Fibroblast of lung (primary cell): ENCODE results near the gene CYB5RL. TPM values are rescaled to one million over a fixed set of nuclear protein-coding genes. Genes with fewer than 3 reads are reported as not detected.

Experiments
- DNase-seq, 2 donors: peaks; one replicate each; pipeline versions ENCODE4 v3.0.0 to v3.0.0-alpha.2; 2010; ENCODE audit warnings: low read depth in 2 of 2
- H2AFZ ChIP-seq: 2 replicates; pipeline ENCODE4 v1.5.1; 2012; ENCODE audit warnings: low read length, control low read depth, inconsistent platforms
- H3K27ac ChIP-seq: 2 replicates; pipeline ENCODE4 v1.5.1; 2011; ENCODE audit warnings: low read length, control low read depth; ENCODE audit not compliant: insufficient read depth
- H3K27me3 ChIP-seq: 2 replicates; pipeline ENCODE4 v1.5.1; 2011; ENCODE audit warnings: mild to moderate bottlenecking, low read length; ENCODE audit not compliant: control insufficient read depth, insufficient read depth
- H3K36me3 ChIP-seq: 2 replicates; pipeline ENCODE4 v1.5.1; 2011; ENCODE audit warnings: low read length; ENCODE audit not compliant: control insufficient read depth, insufficient read depth
- H3K4me1 ChIP-seq: 2 replicates; pipeline ENCODE4 v1.5.1; 2011; ENCODE audit warnings: low read length; ENCODE audit not compliant: control insufficient read depth, insufficient read depth; ENCODE audit errors: extremely low read depth
- H3K4me2 ChIP-seq: 2 replicates; pipeline ENCODE4 v1.5.1; 2011; ENCODE audit warnings: low read length, control low read depth; ENCODE audit not compliant: insufficient read depth; ENCODE audit errors: extremely low read depth
- H3K4me3 ChIP-seq, 4 experiments: fragments of 200-600 bp in 1 of 4; sonication (generic) in 1 of 4; replicated peaks in 1 of 4; 2 replicates each; pipeline ENCODE4 v1.5.1; 2011 to 2016; ENCODE audit warnings: low read length in 4 of 4, low read depth in 3 of 4, mild to moderate bottlenecking in 3 of 4, control low read depth in 2 of 4, inconsistent platforms in 1 of 4, mixed read lengths in 1 of 4; ENCODE audit not compliant: insufficient read depth in 1 of 4; ENCODE audit errors: control extremely low read depth in 1 of 4
- H3K79me2 ChIP-seq: 2 replicates; pipeline ENCODE4 v1.5.1; 2012; ENCODE audit warnings: mild to moderate bottlenecking, low read length, inconsistent platforms; ENCODE audit not compliant: control insufficient read depth, insufficient read depth
- H3K9ac ChIP-seq: 2 replicates; pipeline ENCODE4 v1.5.1; 2011; ENCODE audit warnings: mild to moderate bottlenecking, low read length, control low read depth; ENCODE audit not compliant: insufficient read depth
- H3K9me3 ChIP-seq: 2 replicates; pipeline ENCODE4 v1.5.1; 2012; ENCODE audit warnings: low read depth, low read length; ENCODE audit not compliant: control insufficient read depth, insufficient read depth
- H4K20me1 ChIP-seq: 2 replicates; pipeline ENCODE4 v1.5.1; 2011; ENCODE audit warnings: low read length; ENCODE audit not compliant: control insufficient read depth, insufficient read depth; ENCODE audit errors: extremely low read depth
- CTCF ChIP-seq, 2 donors: IDR thresholded peaks in 1 of 2; conservative IDR thresholded peaks in 1 of 2; 1 replicate in 1 of 2; 2 replicates in 1 of 2; pipeline ENCODE4 v1.5.1; 2011 to 2012; ENCODE audit warnings: low read length in 2 of 2, control low read depth in 1 of 2, inconsistent platforms in 1 of 2, low read depth in 1 of 2, mild to moderate bottlenecking in 1 of 2
- EZH2 ChIP-seq: IDR thresholded peaks from 2 replicates; pipeline ENCODE4 v1.5.1; 2012; ENCODE audit warnings: low read length, control low read depth, mild to moderate bottlenecking; ENCODE audit errors: missing control alignments
- polyA plus RNA-seq, 2 donors: library from polyadenylated mRNA; depleted of rRNA in 1 of 2; stranded (reverse) in 1 of 2; unstranded in 1 of 2; fragments of >200 nt; gene quantifications; 2 replicates each; pipeline ENCODE4 v1.2.1, GENCODE V29; 2011 to 2012; ENCODE audit warnings: missing spikeins in 1 of 2
- total RNA-seq: library from RNA; depleted of rRNA; stranded (reverse); fragments of >200 nt; gene quantifications from 2 replicates; pipeline ENCODE4 v1.2.1, GENCODE V29; 2014

Gene CYB5RL
- total and polyA plus RNA-seq, 2 donors (not counting 1 experiment from before 2014, with no cell fraction given) = 4.1 to 6.6 TPM

DNA sequence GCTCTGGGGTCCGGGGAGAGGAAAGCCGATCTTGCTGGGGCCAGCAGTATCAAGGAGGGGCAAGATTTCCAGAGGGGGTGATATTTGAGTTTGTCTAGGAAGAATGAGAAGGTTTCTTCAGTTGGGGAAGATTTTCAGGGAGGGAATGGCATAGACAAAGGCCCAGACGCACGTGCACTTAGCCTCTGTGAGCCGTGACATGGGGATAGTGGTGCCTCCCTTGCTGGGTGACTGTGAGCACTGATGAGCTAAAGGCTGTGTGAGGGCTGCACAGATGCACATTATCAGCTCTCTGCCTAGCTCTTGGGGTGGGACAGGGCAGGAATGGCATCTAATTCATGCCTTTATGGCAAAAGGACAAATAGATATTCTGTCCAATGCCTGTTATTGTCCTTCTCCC is 48.8 kb downstream of the CYB5RL start:
- Histone ChIP-seq H3K4me1 (no peaks in the 10 kb centered on the region), H3K27me3 (peaks cover 3% of the 10 kb centered on the region), H3K9ac (no peak overlapping the region), H3K4me2 (no peak overlapping the region), H3K4me3 (no peak overlapping the region), H3K36me3 (no peaks in the 10 kb centered on the region), H4K20me1 (no peaks in the 10 kb centered on the region), H3K27ac (no peak overlapping the region), H3K79me2 (no peaks in the 10 kb centered on the region), H2AFZ (no peak overlapping the region), H3K9me3 (no peaks in the 10 kb centered on the region)
- no peak for TF ChIP-seq CTCF (conservative IDR thresholded peaks at IDR 0.05 in 1 of 2, IDR thresholded peaks at IDR 0.05 in 1 of 2; ENCODE audit: low read depth in 1 of 2, low read length in 2 of 2)
- TF ChIP-seq EZH2 = no peak
- no peak for DNase-seq

Other genes starting within 250 kb of the CYB5RL start
- not detected in 2 replicates for gene LDLRAD1, start 181.8 kb downstream of the CYB5RL start, total RNA-seq
- gene LDLRAD1, start 181.8 kb downstream of the CYB5RL start, polyA plus RNA-seq = not detected in 2 replicates
- gene TMEM59, start 146.8 kb downstream of the CYB5RL start, total RNA-seq = 217 and 431 TPM in 2 replicates
- 337 and 480 TPM in 2 replicates for gene TMEM59, start 146.8 kb downstream of the CYB5RL start, polyA plus RNA-seq
- 3.6 and 4.0 TPM in 2 replicates for gene TCEANC2, start 146.4 kb downstream of the CYB5RL start, total RNA-seq
- gene TCEANC2, start 146.4 kb downstream of the CYB5RL start, polyA plus RNA-seq = 3.0 and 3.6 TPM in 2 replicates
- gene CDCP2, start 47.0 kb downstream of the CYB5RL start, total RNA-seq = not detected in 2 replicates
- gene CDCP2, start 47.0 kb downstream of the CYB5RL start, polyA plus RNA-seq = not detected in 2 replicates
- 39.3 and 43.6 TPM in 2 replicates for gene MRPL37, start 137 bp upstream of the CYB5RL start, total RNA-seq
- gene MRPL37, start 137 bp upstream of the CYB5RL start, polyA plus RNA-seq = 21.7 and 35.2 TPM in 2 replicates
- 6.9 and 9.4 TPM in 2 replicates for gene SSBP3, start 206.4 kb upstream of the CYB5RL start, total RNA-seq
- 26.4 and 32.2 TPM in 2 replicates for gene SSBP3, start 206.4 kb upstream of the CYB5RL start, polyA plus RNA-seq